ENCODE data around the gene LSM14A.
"Not testable (repeated sequence)": the region's sequence is repeated elsewhere in the genome, so short reads cannot be mapped to it uniquely, and the experiment has no call there.

The LSM14A gene

DNA sequence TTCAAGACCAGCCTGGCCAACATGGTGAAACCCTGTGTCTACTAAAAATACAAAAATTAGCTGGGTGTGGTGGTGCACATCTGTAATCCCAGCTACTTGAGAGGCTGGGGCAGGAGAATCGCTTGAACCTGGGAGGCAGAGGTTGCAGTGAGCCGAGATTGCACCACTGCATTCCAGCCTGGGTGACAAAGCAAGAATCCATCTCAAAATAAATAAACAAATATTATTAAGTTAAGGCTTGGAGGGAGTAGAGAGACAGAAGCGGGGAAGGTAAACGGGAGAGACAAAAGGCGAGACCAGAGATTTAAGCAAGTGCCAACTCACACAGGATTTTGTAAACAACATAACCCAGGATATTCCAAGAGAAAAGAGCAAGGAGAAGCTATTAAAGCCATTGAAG is 12.8 kb upstream of the LSM14A start:
- DNase-seq, result not testable (repeated sequence)

- DNase-seq, result not testable (repeated sequence)
Observed at GRCh38 chr19:34161902-34162301, 10.4 kb upstream of the LSM14A start.

DNA sequence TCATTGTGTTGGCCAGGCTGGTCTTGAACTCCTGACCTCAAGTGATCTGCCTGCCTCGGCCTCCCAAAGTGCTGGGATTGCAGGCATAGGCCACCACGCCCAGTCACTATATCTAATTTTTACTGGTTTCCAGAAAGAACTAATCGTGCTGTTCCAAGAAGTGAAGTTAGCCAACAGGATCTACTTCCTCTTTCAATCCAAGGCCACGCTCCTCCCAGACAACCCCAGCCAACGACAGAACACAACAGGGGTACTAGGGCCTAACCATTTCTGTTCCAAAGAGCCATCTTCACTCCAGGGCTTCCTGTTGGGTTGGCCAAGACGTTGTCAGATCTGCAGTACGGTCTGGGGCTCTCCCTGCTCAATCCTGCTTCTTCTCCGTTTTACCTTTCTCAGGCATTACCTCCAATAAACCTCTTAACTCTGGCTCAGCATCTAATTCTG is 7.0 kb upstream of the LSM14A start:
- peak; percentile 29 for DNase-seq

GRCh38 chr19:34169475-34170199 is 2.7 kb upstream of the LSM14A start:
- not testable (repeated sequence) for DNase-seq

DNA sequence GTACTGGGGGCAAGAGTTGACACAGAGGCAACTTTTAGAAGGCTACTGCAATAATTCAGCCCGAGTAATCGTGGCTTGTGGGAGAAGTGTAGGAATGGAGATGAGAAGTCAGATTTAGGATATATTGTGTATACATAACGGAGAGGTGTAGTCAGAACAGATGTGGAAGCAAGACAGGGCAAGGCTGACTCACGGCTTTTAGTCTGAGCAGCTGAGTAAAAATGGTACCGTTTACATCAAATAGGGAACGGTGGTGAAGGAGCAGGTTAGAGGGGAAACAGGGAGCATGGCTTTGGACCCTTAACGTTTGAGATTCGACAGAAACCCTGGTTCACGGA is 796 bp upstream of the LSM14A start:
- no peak for DNase-seq

GRCh38 chr19:34172661-34173192 is 423 bp downstream of the LSM14A start:
- DNase-seq, result no peak

DNA sequence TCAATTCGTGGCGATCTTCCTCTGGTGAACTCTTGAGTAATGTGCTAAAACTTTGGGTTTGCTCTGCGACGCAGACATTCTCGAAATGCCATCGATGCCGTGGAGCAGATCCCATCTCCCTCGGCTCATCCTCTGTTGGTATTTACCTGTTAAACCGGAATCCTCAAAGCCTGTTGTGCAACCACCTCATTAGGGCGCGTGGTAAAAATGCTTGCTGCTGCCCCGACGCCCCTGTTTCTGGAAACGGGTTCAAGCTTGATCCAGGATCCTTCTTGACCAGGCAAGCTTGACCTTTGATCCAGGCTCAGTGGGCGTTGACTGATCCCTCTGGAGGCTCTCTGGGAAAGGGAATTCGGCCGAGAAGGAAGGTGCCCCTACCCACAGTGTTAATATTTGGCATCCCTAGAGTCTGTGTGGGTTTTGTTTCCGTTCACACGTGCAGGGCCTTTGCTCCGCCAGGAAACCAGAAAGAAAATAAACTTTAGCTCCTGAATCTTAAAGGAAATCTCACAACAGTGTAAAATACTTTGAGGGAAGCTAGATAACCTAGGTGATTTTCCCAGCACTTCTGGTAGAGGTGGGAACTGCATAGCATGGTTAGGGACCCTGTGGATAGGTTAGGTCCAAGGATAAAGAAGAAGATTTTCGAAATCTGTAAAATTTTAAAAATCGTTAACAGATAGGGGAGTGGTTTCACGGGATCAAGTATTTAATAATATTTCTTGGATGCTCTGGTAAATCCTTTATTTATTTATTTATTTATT is 1.1 kb downstream of the LSM14A start:
- DNase-seq, result peak; percentile 48

DNA sequence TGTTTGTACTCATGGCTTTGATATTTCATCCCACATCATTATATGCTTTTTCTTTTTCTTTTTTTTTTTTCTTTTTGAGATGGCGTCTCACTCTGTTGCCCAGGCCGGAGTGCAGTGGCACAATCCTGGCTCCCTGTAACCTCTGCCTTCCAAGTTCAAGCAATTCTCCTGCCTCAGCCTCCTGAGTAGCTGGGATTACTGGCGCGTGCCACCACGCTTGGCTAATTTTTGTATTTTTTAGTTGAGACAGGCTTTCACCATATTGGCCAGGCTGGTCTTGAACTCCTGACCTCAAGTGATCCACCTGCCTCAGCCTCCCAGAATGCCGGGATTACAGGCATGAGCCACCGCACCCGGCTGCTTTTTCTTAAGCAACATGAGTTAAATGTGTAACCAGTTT is 2.9 kb downstream of the LSM14A start:
- DNase-seq, result not testable (repeated sequence)

DNA sequence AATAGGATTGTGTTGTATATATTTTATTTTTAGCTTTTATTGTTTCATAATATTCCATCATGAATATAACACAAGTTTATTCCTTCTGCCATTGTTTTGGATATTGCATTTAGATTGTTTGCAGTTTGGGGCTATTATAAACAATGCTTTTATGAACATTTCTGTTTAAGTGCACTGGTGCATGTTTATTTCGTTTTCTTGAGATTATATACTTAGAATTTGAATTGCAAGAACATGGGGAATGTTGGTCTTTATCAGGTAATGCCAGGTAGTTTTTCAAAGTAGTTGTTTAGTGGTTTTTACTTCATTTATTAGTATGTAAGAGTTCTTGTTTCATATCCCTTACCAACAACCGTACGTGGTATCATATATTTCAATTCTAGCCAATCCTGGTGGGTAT is 4.3 kb downstream of the LSM14A start:
- DNase-seq, result no peak

DNA sequence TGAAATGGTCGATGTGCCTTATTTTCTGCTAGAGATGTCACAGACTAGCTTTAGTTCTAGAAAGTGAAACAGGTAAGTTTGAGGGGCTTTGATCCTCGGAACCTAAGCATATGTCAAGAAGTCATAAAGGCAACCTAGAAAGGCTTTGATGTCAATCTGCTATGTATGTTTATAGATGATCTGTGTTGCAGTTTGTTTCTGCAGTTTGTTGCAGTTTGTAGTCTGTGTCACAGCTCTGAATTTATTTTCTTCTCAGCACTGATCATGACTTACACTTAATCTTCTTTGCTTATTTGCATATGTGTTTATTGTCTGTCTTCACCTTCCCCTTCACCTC is 5.9 kb downstream of the LSM14A start:
- DNase-seq, result no peak

DNA sequence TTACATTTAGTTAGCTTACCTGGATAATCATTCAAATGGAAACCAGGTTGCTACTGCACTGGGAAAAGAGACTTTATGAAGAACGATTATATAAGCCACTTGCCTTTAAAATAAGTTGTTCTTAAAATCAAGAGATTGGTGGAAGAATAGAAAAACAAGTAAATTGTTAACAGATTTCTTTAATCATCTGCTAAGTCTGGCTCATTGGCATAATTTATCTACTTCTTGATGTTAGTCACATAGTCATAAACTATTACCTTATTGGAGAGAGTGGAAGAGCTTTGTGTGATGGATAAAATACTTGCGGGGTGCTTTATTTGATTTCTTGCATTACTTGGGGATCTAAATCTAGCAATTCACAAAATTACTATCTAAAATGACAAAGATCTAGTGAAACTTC is 6.8 kb downstream of the LSM14A start:
- no peak for DNase-seq

- DNase-seq, result no peak
Observed at GRCh38 chr19:34180273-34180672, 8.0 kb downstream of the LSM14A start.

DNA sequence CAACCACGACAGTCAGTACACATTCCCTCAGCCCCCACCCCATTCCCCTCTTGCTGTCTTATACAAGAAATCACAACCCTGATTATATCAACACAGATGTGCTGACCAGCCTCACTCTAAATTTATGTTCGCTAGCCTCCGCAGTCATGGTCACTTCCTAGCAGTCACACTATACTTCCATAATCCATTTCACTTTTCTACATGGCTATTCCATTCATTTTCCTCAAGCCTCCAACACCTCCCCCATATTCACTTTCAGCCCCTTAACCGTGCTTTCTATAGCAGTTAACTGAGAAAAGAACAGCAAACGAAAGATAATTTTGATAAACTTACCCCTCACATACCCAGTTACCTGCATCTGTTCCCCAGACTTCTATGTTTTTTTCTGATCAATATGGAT is 8.4 kb downstream of the LSM14A start:
- DNase-seq, result no peak

DNA sequence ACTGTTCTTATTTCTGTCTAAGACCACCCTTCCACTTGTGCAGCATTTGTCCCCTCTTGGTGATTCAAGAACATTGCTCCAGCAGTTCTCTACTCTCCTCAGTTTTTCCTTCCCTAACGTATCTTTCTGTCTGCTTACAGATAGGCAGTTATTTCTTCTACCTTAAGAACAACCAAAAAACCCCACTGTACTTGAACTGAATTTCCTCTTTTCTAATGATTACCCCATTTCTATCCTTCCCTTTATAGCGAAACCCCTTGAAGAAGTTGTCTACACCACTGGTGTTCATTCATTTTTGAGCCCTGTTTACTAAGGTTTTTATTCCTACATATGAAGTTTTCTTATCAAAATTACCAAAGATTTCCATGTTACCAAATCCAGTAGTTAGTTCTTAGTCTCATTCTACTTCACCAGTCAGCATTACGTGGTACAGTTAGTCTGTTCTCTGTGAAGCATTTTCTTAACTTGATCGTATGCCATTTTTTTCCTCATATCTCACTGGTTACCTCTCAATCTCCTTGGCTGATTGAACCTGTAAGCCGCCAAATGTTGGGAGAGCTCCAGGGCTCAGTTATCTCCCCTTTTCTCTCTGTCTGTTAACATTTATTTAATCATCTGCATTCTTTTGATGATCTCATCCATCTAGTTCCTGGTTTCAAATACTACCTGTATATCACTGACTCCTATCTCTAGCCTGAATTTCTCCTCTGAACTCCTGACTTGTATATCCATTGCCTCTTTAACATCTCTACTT is 9.0 kb downstream of the LSM14A start:
- no peak for DNase-seq

DNA sequence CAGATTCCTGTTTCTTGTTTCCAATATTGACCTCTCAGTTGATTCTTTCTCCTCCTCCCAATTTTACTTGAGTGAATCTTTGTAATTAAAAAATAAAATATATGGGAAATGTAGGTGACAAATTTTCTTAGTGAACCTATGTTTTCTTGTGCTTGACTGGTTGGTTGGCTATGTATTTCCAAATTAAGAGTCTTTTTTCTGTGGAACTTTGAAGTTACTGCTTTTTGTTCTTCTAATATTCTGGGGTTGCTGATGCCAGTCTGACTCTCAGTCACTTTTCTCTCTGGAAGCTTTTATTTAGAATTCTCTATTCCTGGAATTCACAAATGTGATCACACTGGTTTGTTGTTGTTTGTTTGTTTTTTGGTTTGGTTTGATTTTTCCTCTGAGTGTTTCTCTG is 9.8 kb downstream of the LSM14A start:
- no peak for DNase-seq

- no peak for DNase-seq
Observed at GRCh38 chr19:34184880-34185491, 12.7 kb downstream of the LSM14A start.

GRCh38 chr19:34186205-34186604 is 13.9 kb downstream of the LSM14A start:
- no peak for DNase-seq

GRCh38 chr19:34187011-34187410 is 14.7 kb downstream of the LSM14A start:
- DNase-seq, result no peak

GRCh38 chr19:34188408-34188807 is 16.1 kb downstream of the LSM14A start:
- no peak for DNase-seq

DNA sequence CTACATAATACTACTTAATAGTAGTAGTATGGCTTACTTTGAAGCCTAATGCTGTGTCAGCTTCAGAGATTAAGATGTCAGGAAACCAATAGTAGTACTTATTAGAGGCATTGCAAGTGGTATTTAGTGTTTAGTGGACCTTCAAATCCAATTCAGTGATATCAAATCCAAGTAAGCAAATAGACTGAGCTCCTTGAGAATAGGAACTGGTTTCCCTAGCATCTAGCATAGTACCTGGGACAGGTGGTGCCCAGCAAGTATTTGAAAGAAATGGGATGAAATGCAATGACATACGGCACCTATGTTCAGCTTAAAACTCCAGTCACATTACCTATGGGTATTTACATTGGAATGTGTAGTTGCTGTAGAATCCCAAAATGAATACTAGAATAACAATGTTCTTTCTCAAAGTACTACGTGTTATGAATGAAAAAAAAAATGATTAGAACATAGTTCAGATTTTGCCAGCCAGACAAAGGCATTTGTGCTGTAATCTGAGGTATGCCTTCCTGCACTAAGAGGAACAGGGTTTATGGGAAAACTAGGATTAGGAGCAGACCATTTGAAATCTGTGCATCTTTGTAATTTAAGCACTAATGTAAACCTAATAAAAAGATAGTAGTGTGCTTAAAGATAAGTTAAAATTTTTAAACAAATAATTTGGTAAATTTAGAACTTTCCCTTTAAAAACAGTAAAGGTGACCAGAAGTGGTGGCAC is 17.1 kb downstream of the LSM14A start:
- DNase-seq, result no peak

- no peak for DNase-seq
Observed at GRCh38 chr19:34189917-34190425, 17.7 kb downstream of the LSM14A start.

DNA sequence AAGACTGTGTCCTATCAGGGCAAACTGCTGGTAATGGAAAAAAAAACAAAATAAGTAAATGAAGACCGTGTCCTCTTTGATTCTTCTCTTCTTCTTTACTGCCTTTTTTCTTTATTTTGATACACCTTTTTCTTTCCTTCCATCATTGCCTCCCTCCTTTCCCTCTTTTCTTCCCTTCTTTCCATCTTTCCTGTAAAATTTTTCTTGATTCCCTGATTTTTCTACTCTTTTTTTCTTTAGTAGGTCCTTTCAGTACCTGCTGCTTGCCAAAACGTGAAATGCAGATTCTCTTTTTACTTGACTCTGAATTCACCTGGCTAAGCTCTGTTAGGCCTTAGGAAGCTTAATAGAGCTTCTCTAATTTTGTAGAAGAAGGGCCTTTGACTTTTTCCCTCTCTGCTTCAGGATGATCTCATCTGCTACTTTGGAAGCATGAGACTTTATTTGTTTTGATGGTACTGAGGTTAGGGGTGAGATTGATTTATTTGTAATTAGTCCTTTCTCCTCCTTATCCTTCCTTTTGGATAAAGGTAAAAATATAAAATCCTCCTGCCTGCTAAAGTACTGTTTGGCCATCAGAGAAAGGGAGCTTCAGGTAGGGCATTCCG is 19.2 kb downstream of the LSM14A start:
- DNase-seq, result no peak
